Testis (tissue), 2 donors: Measurements from ENCODE around the gene CELF5.

ENCODE experiments used
- CTCF ChIP-seq, 3 experiments: fragments of 450-650 bp in 2 of 3; fragments of 200-600 bp in 1 of 3; sonication (generic) in 1 of 3; IDR thresholded peaks; one replicate each; pipeline ENCODE4 v1.5.1; 2016 to 2019; ENCODE audit warnings: antibody characterized with exemption in 3 of 3, mild to moderate bottlenecking in 2 of 3, moderate library complexity in 1 of 3
- POLR2A ChIP-seq: fragments of 450-650 bp; IDR thresholded peaks from one replicate; pipeline ENCODE4 v1.6.1; 2017; ENCODE audit warnings: antibody characterized with exemption, mild to moderate bottlenecking, moderate library complexity

- no peak for TF ChIP-seq POLR2A
- TF ChIP-seq CTCF (IDR thresholded peaks at IDR 0.05): no peak
Observed at GRCh38 chr19:3283246-3283751, 58.8 kb downstream of the CELF5 start.
